Mesenchymal stem cell (in vitro differentiated cells and primary cell): ENCODE measurements around the gene PLXNA2.

ENCODE experiments used
- DNase-seq: peaks from one replicate; pipeline ENCODE4 v3.0.0-alpha.2; 2013
- H2AFZ ChIP-seq: one replicate; pipeline ENCODE4 v1.6.1; 2013; ENCODE audit warnings: low read depth, mild to moderate bottlenecking, control low read depth, inconsistent platforms, low read length, moderate library complexity
- H2AK5ac ChIP-seq: 2 replicates; pipeline ENCODE4 v1.6.1; 2013; ENCODE audit warnings: low read length, moderate library complexity, mild to moderate bottlenecking, inconsistent platforms; ENCODE audit not compliant: severe bottlenecking
- H2BK120ac ChIP-seq: one replicate; pipeline ENCODE4 v1.6.1; 2013; ENCODE audit warnings: low read depth, mild to moderate bottlenecking, inconsistent platforms, low read length, moderate library complexity
- H2BK12ac ChIP-seq, 2 experiments: one replicate each; pipeline ENCODE4 v1.6.1; 2013; ENCODE audit warnings: inconsistent platforms in 2 of 2, low read length in 2 of 2, mild to moderate bottlenecking in 2 of 2, moderate library complexity in 2 of 2, control low read depth in 1 of 2
- H2BK15ac ChIP-seq: one replicate; pipeline ENCODE4 v1.6.1; 2013; ENCODE audit warnings: mild to moderate bottlenecking, low read depth, inconsistent platforms; ENCODE audit not compliant: poor library complexity, severe bottlenecking
- H2BK5ac ChIP-seq: 2 replicates; pipeline ENCODE4 v1.6.1; 2013; ENCODE audit warnings: low read depth, mild to moderate bottlenecking, low read length, control low read depth, inconsistent platforms; ENCODE audit not compliant: poor library complexity, severe bottlenecking
- H3K14ac ChIP-seq, 2 experiments: one replicate each; pipeline ENCODE4 v1.6.1; 2013; ENCODE audit warnings: inconsistent platforms in 2 of 2, low read length in 2 of 2, control low read depth in 1 of 2, mild to moderate bottlenecking in 1 of 2, moderate library complexity in 1 of 2
- H3K18ac ChIP-seq, 2 experiments: one replicate each; pipeline ENCODE4 v1.6.1; 2013; ENCODE audit warnings: inconsistent platforms in 2 of 2, low read length in 2 of 2, control low read depth in 1 of 2, low read depth in 1 of 2, mild to moderate bottlenecking in 1 of 2
- H3K23ac ChIP-seq, 2 experiments: one replicate each; pipeline ENCODE4 v1.6.1; 2013; ENCODE audit warnings: inconsistent platforms in 2 of 2, low read length in 2 of 2, mild to moderate bottlenecking in 2 of 2, moderate library complexity in 2 of 2, control low read depth in 1 of 2
- H3K27ac ChIP-seq: 2 replicates; pipeline ENCODE4 v1.5.1; 2013; ENCODE audit warnings: mild to moderate bottlenecking, moderate library complexity, low read length, control low read depth, inconsistent platforms; ENCODE audit not compliant: poor library complexity, severe bottlenecking
- H3K27me3 ChIP-seq, 2 experiments: 2 replicates each; pipeline versions ENCODE4 v1.6.1 to v1.7.0; 2013; ENCODE audit warnings: low read length in 2 of 2, mild to moderate bottlenecking in 2 of 2, moderate library complexity in 2 of 2, control low read depth in 1 of 2, inconsistent platforms in 1 of 2; ENCODE audit not compliant: control insufficient read depth in 1 of 2, insufficient read depth in 1 of 2
- H3K36me3 ChIP-seq, 2 experiments: 2 replicates each; pipeline versions ENCODE4 v1.6.1 to v1.7.0; 2013; ENCODE audit warnings: low read length in 2 of 2, control low read depth in 1 of 2, inconsistent platforms in 1 of 2, low read depth in 1 of 2, mild to moderate bottlenecking in 1 of 2; ENCODE audit not compliant: insufficient read depth in 2 of 2, control insufficient read depth in 1 of 2
- H3K4ac ChIP-seq, 2 experiments: one replicate each; pipeline ENCODE4 v1.6.1; 2013; ENCODE audit warnings: inconsistent platforms in 2 of 2, low read length in 2 of 2, mild to moderate bottlenecking in 2 of 2, moderate library complexity in 2 of 2, control low read depth in 1 of 2, low read depth in 1 of 2
- H3K4me1 ChIP-seq: 2 replicates; pipeline ENCODE4 v1.6.1; 2013; ENCODE audit warnings: low read depth, low read length, control low read depth; ENCODE audit not compliant: control insufficient read depth, insufficient read depth
- H3K4me2 ChIP-seq: 2 replicates; pipeline ENCODE4 v1.6.1; 2013; ENCODE audit warnings: low read length, mild to moderate bottlenecking, inconsistent platforms; ENCODE audit not compliant: poor library complexity, severe bottlenecking
- H3K4me3 ChIP-seq, 2 experiments: 2 replicates each; pipeline versions ENCODE4 v1.5.1 to v1.7.0; 2013; ENCODE audit warnings: low read length in 2 of 2, mild to moderate bottlenecking in 2 of 2, control low read depth in 1 of 2, low read depth in 1 of 2; ENCODE audit not compliant: insufficient read depth in 1 of 2
- H3K79me1 ChIP-seq: replicated peaks from 2 replicates; pipeline ENCODE4 v1.6.1; 2013; ENCODE audit warnings: mild to moderate bottlenecking, control low read depth, low read length, inconsistent platforms; ENCODE audit not compliant: poor library complexity, severe bottlenecking
- H3K9ac ChIP-seq: 2 replicates; pipeline ENCODE4 v1.7.0; 2013; ENCODE audit warnings: mild to moderate bottlenecking, low read length, moderate library complexity
- H3K9me3 ChIP-seq: 2 replicates; pipeline ENCODE4 v1.7.0; 2013; ENCODE audit warnings: mild to moderate bottlenecking, low read length; ENCODE audit not compliant: control insufficient read depth
- H4K8ac ChIP-seq: one replicate; pipeline ENCODE4 v1.6.1; 2013; ENCODE audit warnings: inconsistent platforms, mild to moderate bottlenecking, low read length, moderate library complexity
- H4K91ac ChIP-seq: one replicate; pipeline ENCODE4 v1.6.1; 2013; ENCODE audit warnings: mild to moderate bottlenecking, low read length, inconsistent platforms
- WGBS: methylation state at CpG from one replicate; pipeline ENCODE4 v1.1.7; 2013; ENCODE audit warnings: mixed read lengths; 5-methylcytosine and 5-hydroxymethylcytosine counted together

The PLXNA2 gene

DNA sequence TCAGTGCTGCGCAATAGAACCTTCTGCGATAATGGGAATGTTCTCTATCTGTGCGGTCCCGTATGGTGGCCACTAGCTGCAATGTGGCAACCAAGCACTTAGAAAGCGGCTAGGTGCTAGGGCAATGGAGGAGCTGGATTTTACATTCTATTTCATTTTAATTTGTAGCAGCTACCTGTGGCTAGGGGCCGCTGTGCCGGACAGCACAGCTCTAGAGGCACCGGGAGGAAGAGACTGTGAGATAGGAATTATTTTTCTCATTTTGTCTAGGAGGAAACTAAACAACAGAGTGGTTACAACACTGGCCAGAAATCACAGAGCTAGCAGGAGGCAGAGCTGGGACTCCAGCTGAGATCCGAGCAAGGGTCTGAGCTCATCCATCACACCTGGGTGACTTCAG is 202.7 kb downstream of the PLXNA2 start:
- Histone ChIP-seq H2BK5ac (no peak overlapping the region), H3K9ac (no peak overlapping the region), H4K8ac (no peak overlapping the region), H2BK120ac (no peak overlapping the region), H2BK15ac (no peak overlapping the region), H2AFZ (no peak overlapping the region), H3K27me3 (no peaks in the 10 kb centered on the region), H3K4me3 (no peak overlapping the region), H3K9me3 (no peaks in the 10 kb centered on the region), H3K4me2 (no peak overlapping the region), H2BK12ac (no peak overlapping the region), H3K18ac (no peak overlapping the region), H4K91ac (no peak overlapping the region), H3K27ac (no peak overlapping the region), H2AK5ac (no peak overlapping the region), H3K14ac (no peak overlapping the region), H3K79me1 (no peaks in the 10 kb centered on the region), H3K4me1 (peaks cover 4% of the 10 kb centered on the region), H3K23ac (no peak overlapping the region), H3K4ac (no peak overlapping the region), H3K36me3 (peaks cover 6 to 31% of the 10 kb centered on the region in 2 experiments)
- DNase-seq = no peak
- 98% methylated on average over 9 of the region's 9 CpGs for WGBS

DNA sequence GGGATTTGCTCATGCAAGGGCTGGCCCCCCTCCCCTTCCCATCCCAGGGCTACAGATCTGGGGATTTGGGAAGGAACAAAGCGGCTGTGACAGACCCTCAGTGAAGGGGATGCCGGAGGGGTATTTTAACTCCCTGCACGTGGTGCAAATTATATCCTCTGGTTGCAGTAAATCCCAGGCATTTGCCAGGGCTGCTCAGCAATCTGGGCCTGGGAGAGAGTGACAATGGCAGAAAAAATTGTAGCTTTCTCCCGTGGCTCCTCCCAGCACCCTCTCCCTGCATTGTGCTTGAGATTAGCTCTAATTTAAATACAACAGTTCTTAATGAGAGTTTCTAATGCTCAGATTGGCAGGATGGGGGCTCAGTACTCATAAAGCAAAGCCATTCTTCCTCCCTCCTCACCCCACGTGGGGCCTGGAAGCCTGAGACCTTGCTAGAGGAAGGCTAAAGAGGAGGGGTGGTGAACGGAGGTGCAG is 203.3 kb downstream of the PLXNA2 start:
- Histone ChIP-seq H4K91ac (no peak overlapping the region), H3K27me3 (no peaks in the 10 kb centered on the region), H3K36me3 (peaks cover 6 to 28% of the 10 kb centered on the region in 2 experiments), H3K23ac (no peak overlapping the region), H2AK5ac (no peak overlapping the region), H3K79me1 (no peaks in the 10 kb centered on the region), H2BK15ac (no peak overlapping the region), H2BK12ac (no peak overlapping the region), H4K8ac (no peak overlapping the region), H3K18ac (no peak overlapping the region), H2AFZ (no peak overlapping the region), H3K14ac (no peak overlapping the region), H3K4me3 (no peak overlapping the region), H3K4me1 (peaks cover 4% of the 10 kb centered on the region), H3K9ac (no peak overlapping the region), H2BK5ac (no peak overlapping the region), H3K27ac (no peak overlapping the region), H3K4ac (no peak overlapping the region), H3K9me3 (no peaks in the 10 kb centered on the region), H3K4me2 (no peak overlapping the region), H2BK120ac (no peak overlapping the region)
- no peak for DNase-seq
- 89% methylated on average over 4 of the region's 6 CpGs for WGBS

DNA sequence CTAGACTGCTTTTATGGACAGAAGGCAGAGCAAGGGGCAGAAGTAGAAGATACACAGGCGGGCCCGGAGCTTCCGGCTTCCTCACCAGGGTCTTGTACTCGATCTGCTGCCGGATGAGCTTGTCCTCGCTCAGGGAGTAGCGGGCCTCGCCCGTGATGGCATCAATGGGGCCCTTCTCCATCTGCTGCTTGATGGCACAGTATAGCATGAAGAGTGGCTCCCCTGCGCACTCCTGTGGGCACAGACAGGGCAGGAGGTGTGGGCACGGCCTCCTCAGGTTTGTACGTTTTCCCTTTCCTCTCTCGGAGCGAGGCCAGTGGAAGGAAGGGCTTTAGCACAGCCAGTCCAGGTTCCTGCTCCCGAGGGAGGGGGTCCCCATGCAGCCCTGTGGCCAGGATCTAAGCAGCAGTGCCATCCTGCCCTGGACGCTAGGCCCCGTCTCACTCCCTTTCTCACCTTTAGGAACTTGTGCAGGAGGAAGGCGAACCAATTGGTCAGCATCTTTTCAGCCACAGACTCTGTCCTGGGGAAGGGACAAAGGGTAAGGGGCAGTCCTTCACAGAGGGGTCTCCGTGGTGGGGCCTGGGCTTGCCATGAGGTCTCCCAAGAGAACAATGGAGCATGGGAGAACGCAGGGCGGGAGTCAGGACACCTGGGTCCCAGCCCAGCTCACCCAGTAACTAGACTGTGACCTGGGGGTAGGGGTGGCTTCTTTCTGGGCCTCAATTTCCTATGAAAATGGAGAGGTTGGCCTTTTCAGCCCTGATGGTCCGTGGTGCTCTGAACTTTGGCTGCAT is 204.4 kb downstream of the PLXNA2 start:
- Histone ChIP-seq H2BK12ac (no peak overlapping the region), H3K18ac (no peak overlapping the region), H2BK15ac (no peak overlapping the region), H3K36me3 (peaks cover 6 to 25% of the 10 kb centered on the region in 2 experiments), H2BK120ac (no peak overlapping the region), H3K14ac (no peak overlapping the region), H3K4ac (no peak overlapping the region), H3K9me3 (no peaks in the 10 kb centered on the region), H3K4me1 (peaks cover 4% of the 10 kb centered on the region), H3K79me1 (no peaks in the 10 kb centered on the region), H3K27me3 (no peaks in the 10 kb centered on the region), H4K91ac (no peak overlapping the region), H3K9ac (no peak overlapping the region), H2BK5ac (no peak overlapping the region), H2AK5ac (no peak overlapping the region), H3K4me2 (no peak overlapping the region), H3K27ac (no peak overlapping the region), H3K23ac (no peak overlapping the region), H2AFZ (no peak overlapping the region), H3K4me3 (no peak overlapping the region), H4K8ac (no peak overlapping the region)
- WGBS = 93% methylated on average over 22 of the region's 22 CpGs
- DNase-seq = no peak

DNA sequence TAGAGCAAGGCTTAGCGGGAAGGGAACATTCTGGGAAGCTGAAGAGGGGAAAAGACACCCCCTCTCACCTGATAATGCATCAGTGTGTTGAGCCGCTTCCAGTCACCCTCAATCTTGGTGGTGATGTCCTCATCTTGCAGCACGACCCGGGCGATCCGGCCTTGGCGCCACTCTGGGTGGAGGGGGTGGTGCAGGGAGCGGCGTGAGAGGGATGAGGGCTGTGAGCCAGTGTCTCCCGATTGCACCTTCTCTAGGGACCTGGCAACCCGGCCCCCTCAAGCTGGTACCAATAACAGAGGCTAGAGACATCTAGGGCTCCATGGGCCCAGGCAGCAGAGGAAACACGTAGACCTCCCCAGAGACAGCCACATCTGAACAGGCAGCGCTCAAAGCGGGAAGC is 205.9 kb downstream of the PLXNA2 start:
- H3K4me1 ChIP-seq = peaks cover 4% of the 10 kb centered on the region
- H2BK15ac ChIP-seq = no peak overlapping the region
- H2AFZ ChIP-seq = no peak overlapping the region
- H3K4ac ChIP-seq = no peak overlapping the region
- no peak overlapping the region for H3K4me3 ChIP-seq
- no peak overlapping the region for H2BK5ac ChIP-seq
- H3K18ac ChIP-seq = no peak overlapping the region
- H3K36me3 ChIP-seq = peaks cover 0 to 17% of the 10 kb centered on the region in 2 experiments
- no peaks in the 10 kb centered on the region for H3K79me1 ChIP-seq
- no peaks in the 10 kb centered on the region for H3K9me3 ChIP-seq
- H2BK120ac ChIP-seq = no peak overlapping the region
- no peak overlapping the region for H4K91ac ChIP-seq
- H4K8ac ChIP-seq = no peak overlapping the region
- H3K27ac ChIP-seq = no peak overlapping the region
- DNase-seq = no peak
- H3K4me2 ChIP-seq = no peak overlapping the region
- H3K23ac ChIP-seq = no peak overlapping the region
- H2BK12ac ChIP-seq = no peak overlapping the region
- H2AK5ac ChIP-seq = no peak overlapping the region
- no peaks in the 10 kb centered on the region for H3K27me3 ChIP-seq
- 96% methylated on average over 13 of the region's 14 CpGs for WGBS
- H3K9ac ChIP-seq = no peak overlapping the region
- no peak overlapping the region for H3K14ac ChIP-seq
